ENCODE measurements around the gene IL1A.
"Not testable (repeated sequence)": the region's sequence is repeated elsewhere in the genome, so short reads cannot be mapped to it uniquely, and the experiment has no call there.

IL1A gene, protein sequence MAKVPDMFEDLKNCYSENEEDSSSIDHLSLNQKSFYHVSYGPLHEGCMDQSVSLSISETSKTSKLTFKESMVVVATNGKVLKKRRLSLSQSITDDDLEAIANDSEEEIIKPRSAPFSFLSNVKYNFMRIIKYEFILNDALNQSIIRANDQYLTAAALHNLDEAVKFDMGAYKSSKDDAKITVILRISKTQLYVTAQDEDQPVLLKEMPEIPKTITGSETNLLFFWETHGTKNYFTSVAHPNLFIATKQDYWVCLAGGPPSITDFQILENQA

DNA sequence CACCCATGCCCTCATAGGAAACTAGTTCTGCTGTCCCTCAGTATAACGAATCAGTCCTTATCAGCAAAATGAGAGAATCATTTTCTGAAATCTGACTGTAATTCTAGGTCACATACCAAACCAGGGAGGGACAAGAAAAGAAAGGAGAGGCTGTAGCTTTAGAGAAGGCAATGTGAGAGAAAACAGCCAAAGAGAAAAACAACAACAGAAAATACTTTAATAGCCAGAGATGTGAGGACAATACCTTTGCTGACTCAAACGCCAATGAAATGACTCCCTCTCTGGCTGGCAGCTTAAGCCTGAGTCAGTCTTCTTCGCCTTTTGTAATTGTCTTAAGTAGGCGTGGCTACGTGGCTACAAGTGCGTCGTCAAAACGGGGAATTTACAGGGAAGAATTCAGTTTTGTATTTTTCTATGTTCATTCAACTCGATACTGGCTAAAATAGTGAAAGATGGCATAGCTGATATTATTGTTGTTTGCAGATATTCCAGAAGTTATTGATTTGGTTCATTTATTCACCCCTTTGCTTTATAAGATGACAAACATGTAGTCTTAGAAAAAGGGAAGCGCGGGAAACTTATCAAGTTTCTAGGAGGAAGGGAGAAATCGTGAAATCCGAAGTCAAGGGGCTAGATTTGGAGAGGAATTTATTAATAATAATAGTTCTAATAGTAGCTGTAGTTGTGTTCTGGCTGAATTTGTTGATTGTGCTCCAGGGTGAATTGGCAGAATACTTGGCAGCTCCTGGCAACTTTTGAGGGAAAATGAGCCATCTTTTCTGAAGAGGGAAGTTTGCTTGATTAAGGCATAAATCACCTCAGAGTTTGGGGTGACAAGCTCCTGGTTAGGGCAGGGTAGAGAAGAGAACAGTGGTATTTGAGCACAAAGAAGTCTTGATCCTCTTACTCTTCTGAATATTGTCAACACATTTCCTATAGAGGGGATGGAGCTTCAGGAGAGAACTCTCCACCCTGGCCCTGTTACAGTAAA is at the start of gene IL1A:
Gene IL1A, minus strand, starts transcription at position 295 of the 991 bp plus-strand sequence. CDS start 723 bp downstream, outside the sequence.
- in situ Hi-C loops (cut with MboI; ENCODE audit: low sequenced_read_pairs, unreplicated experiment) = no loop called here
- TF ChIP-seq, protein P1, sequence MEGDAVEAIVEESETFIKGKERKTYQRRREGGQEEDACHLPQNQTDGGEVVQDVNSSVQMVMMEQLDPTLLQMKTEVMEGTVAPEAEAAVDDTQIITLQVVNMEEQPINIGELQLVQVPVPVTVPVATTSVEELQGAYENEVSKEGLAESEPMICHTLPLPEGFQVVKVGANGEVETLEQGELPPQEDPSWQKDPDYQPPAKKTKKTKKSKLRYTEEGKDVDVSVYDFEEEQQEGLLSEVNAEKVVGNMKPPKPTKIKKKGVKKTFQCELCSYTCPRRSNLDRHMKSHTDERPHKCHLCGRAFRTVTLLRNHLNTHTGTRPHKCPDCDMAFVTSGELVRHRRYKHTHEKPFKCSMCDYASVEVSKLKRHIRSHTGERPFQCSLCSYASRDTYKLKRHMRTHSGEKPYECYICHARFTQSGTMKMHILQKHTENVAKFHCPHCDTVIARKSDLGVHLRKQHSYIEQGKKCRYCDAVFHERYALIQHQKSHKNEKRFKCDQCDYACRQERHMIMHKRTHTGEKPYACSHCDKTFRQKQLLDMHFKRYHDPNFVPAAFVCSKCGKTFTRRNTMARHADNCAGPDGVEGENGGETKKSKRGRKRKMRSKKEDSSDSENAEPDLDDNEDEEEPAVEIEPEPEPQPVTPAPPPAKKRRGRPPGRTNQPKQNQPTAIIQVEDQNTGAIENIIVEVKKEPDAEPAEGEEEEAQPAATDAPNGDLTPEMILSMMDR (IDR thresholded peaks at IDR 0.05; ENCODE audit: borderline replicate concordance, control extremely low read depth, extremely low read depth, insufficient read depth, missing control alignments) = no peak
- no peak for DNase-seq (ENCODE audit: low spot score)

DNA sequence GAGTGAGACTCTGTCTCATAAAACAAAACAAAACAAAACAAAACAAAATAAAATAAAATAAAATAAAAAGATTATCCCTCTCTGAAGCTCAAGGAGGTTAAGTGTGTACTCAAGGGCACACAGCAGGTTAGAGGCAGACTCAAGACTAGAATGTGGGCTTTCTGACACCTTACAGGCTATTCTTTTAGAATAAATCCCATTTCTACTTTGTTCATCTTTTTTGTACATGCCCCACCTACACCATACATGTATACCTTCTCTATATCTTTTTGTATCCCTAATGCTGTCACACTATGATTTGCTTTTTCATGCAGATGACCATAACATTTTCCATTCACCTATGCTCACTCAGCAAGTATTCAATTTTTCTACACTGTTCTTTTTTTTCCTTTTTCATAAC is 49.7 kb upstream of the IL1A start:
- in situ Hi-C loops (cut with MboI; ENCODE audit: low sequenced_read_pairs, unreplicated experiment) = no loop called here
- TF ChIP-seq, protein P1 (IDR thresholded peaks at IDR 0.05; ENCODE audit: borderline replicate concordance, control extremely low read depth, extremely low read depth, insufficient read depth, missing control alignments) = no peak
- DNase-seq (ENCODE audit: low spot score) = no peak

DNA sequence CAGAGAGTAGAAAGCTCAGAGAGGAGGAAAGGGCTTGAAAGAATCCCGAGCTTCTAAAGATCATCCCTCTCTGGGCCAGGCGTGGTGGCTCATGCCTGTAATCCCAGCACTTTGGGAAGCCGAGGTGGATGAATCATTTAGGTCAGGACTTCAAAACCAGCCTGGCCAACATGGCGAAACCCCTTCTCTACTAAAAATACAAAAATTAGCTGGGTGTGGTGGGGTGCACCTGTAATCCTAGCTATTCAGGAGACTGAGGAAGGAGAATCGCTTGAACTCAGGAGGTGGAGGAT is 49.3 kb upstream of the IL1A start:
- DNase-seq (ENCODE audit: low spot score); in situ Hi-C loops (cut with MboI; ENCODE audit: low sequenced_read_pairs, unreplicated experiment): not testable (repeated sequence)

DNA sequence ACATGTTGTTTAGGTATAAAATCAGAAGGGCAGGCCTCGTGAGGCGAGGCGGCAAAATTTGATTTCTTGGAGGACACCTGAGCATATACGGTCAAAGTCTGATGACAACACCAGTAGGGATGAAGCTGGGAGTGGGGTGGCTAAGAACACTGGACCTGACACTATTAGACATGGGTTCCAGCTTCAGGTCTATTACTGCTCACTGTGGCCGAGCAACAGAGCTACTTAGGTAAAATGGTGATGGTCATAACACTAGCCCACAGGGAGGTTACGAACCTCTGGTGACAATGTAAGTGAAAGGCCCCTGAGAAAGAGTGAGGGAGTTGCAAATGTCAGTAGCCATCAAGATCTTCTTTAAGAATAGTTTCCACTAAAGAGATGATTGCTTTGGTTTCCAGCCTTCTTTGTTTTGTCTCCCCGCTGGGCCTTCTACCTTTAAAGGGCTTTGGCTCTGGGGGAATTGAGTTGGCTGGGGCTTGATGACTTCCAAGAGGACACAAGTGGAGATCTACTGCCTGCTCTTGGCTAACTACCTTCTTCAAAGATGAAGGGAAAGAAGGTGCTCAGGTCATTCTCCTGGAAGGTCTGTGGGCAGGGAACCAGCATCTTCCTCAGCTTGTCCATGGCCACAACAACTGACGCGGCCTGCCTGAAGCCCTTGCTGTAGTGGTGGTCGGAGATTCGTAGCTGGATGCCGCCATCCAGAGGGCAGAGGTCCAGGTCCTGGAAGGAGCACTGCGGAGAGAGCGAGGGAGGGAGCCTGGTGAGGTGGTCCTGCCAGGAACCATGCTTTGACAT is 48.7 kb upstream of the IL1A start:
- DNase-seq (ENCODE audit: low spot score) = no peak
- TF ChIP-seq, protein P1 (IDR thresholded peaks at IDR 0.05; ENCODE audit: borderline replicate concordance, control extremely low read depth, extremely low read depth, insufficient read depth, missing control alignments) = no peak
- in situ Hi-C loops (cut with MboI; ENCODE audit: low sequenced_read_pairs, unreplicated experiment) = no loop called here

DNA sequence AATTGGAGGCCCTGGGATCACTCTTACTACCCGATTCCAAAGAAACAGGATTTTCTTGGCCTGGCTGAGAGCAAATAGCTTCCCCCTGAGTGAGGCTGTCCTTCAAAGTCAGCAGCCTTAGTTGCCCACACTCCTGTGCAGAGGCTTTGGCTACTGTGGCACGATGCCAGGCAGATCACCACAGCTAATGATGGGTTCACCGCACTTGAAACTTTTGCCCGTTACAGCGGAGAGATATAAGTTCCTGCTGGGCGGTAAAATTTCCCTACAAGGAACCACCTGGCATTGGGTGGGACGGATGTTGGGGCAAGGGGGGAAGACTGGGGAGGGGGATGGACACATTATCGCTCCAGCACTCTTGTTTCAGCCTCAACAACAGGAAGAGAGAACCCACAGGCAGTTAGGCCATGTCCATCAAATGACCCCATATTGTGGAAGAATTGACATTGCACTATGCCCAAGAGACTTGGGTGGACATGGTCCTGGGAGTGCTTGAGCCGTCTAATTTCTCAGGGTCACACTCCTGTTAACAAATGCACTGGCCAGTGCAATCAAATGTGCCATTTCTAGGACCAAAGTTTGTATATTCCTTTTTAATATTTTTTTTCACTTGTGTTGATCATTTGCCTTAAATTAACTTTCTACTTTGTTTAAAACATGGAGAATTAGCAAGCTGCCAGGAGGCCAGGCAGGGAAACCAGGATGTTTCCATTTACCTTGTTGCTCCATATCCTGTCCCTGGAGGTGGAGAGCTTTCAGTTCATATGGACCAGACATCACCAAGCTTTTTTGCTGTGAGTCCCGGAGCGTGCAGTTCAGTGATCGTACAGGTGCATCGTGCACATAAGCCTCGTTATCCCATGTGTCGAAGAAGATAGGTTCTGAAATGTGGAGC is 47.9 kb upstream of the IL1A start:
- in situ Hi-C loops (cut with MboI; ENCODE audit: low sequenced_read_pairs, unreplicated experiment) = no loop called here
- DNase-seq (ENCODE audit: low spot score) = no peak
- TF ChIP-seq, protein P1 (IDR thresholded peaks at IDR 0.05; ENCODE audit: borderline replicate concordance, control extremely low read depth, extremely low read depth, insufficient read depth, missing control alignments) = no peak

DNA sequence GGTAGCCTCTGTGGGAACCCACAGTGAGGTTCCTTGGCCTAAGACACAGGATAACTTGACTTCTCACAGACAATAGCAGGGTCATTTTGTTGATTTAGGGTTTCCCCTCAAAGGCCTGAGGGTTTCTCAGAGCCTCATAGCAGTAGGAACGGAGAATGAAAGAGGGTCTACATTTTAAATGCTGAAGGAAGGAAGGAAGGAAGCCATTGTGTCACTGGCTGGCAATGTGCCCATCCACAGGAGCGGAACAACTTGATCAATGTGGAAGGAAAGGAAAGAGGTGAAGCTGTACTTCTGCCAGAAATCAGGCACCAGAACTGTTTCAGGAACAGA is 47.2 kb upstream of the IL1A start:
- DNase-seq (ENCODE audit: low spot score) = no peak
- TF ChIP-seq, protein P1 (IDR thresholded peaks at IDR 0.05; ENCODE audit: borderline replicate concordance, control extremely low read depth, extremely low read depth, insufficient read depth, missing control alignments) = no peak
- in situ Hi-C loops (cut with MboI; ENCODE audit: low sequenced_read_pairs, unreplicated experiment) = no loop called here

All from GM13976 (cell line).